GM12878 (cell line): ENCODE data around the gene RPUSD3. TPM values are rescaled to one million over a fixed set of nuclear protein-coding genes. Genes with fewer than 3 reads are reported as not detected.

Source experiments
- CUX1 ChIP-seq: IDR thresholded peaks from 2 replicates; pipeline ENCODE4 v1.6.1; 2012; ENCODE audit warnings: improper control_type of control experiment, low read depth, low read length; ENCODE audit not compliant: insufficient replicate concordance
- EP300 ChIP-seq, 2 experiments: fragments of 150-350 bp in 1 of 2; IDR thresholded peaks; 2 replicates each; pipeline ENCODE4 v1.6.1; 2011 to 2012; ENCODE audit warnings: low read depth in 2 of 2, low read length in 2 of 2, borderline replicate concordance in 1 of 2, improper control_type of control experiment in 1 of 2, inconsistent platforms in 1 of 2; ENCODE audit not compliant: control insufficient read depth in 1 of 2
- NFIC ChIP-seq: IDR thresholded peaks from 2 replicates; pipeline ENCODE4 v1.6.1; 2012; ENCODE audit warnings: low read depth, mild to moderate bottlenecking, inconsistent platforms, low read length, moderate library complexity
- NR2C2 ChIP-seq: IDR thresholded peaks from 2 replicates; pipeline ENCODE4 v1.6.1; 2011; ENCODE audit warnings: borderline replicate concordance, low read depth; ENCODE audit not compliant: control insufficient read depth, insufficient read length
- RUNX3 ChIP-seq: IDR thresholded peaks from 2 replicates; pipeline ENCODE4 v1.6.1; 2012; ENCODE audit warnings: low read length, inconsistent platforms
- SREBF2 ChIP-seq: IDR thresholded peaks from 2 replicates; pipeline ENCODE4 v1.6.1; 2012; ENCODE audit warnings: mild to moderate bottlenecking, low read length
- TARDBP ChIP-seq: IDR thresholded peaks from 2 replicates; pipeline ENCODE4 v1.6.1; 2016; ENCODE audit warnings: borderline replicate concordance
- YBX1 ChIP-seq: fragments of 450-650 bp; IDR thresholded peaks from 2 replicates; pipeline ENCODE4 v1.6.1; 2016; ENCODE audit warnings: antibody characterized with exemption
- polyA plus RNA-seq, 11 experiments: library from polyadenylated mRNA; depleted of rRNA in 4 of 11; unstranded in 6 of 11; stranded (reverse) in 5 of 11; fragments of >200 nt; fragmentation: Nextera tagmentation in 4 of 11; fragmentation: Illumina TruSeq in 1 of 11; extraction: Ambion mirVana in 4 of 11; extraction: Trizol in 1 of 11; gene quantifications; 1 replicate in 1 of 11; 2 replicates in 10 of 11; pipeline versions ENCODE4 v1.2.1 to v1.2.3, GENCODE V29; 2011 to 2016; ENCODE audit warnings: inconsistent platforms in 2 of 11, missing spikeins in 2 of 11, low read depth in 1 of 11
- total RNA-seq, 4 experiments: library from RNA; depleted of rRNA in 3 of 4; stranded (reverse); fragments of >200 nt in 3 of 4; fragmentation: Illumina TruSeq in 1 of 4; extraction: Trizol in 1 of 4; gene quantifications; 2 replicates each; pipeline versions ENCODE4 v1.2.1 to v1.2.3, GENCODE V29; 2013 to 2021

Gene RPUSD3
- total and polyA plus RNA-seq, 10 of the 15 experiments (the other 5 are each of a cell fraction or from before 2014, with no cell fraction given), result 6.4 to 72.9 (median 41.8) TPM

- no peak for TF ChIP-seq CUX1
- no peak for TF ChIP-seq NFIC
- 0 out of 2 replicates have a peak, but pooled peaks have one; percentile 32 for TF ChIP-seq TARDBP
- TF ChIP-seq YBX1, result no peak
- TF ChIP-seq RUNX3, result peak; percentile 68
- TF ChIP-seq EP300 (IDR thresholded peaks at IDR 0.05; ENCODE audit: borderline replicate concordance in 1 of 2, control insufficient read depth in 1 of 2, low read depth in 2 of 2, low read length in 2 of 2), result 0 out of 4 replicates have a peak, but pooled peaks of 1 of the 2 experiments have one; percentile 7
- no peak for TF ChIP-seq NR2C2
- TF ChIP-seq SREBF2, result no peak
Observed at GRCh38 chr3:9890249-9891071, 46.7 kb upstream of the RPUSD3 start, which contains the start of gene JAGN1 (continued).
